NCI-H1436 treated with DMSO at 0.1 percent for 48 hours (cell line): ENCODE data around the gene SH3D19.

Source experiments
- DNase-seq: peaks from one replicate; lab custom pipeline; 2025; lab: John Stamatoyannopoulos, UW

The SH3D19 gene

DNA sequence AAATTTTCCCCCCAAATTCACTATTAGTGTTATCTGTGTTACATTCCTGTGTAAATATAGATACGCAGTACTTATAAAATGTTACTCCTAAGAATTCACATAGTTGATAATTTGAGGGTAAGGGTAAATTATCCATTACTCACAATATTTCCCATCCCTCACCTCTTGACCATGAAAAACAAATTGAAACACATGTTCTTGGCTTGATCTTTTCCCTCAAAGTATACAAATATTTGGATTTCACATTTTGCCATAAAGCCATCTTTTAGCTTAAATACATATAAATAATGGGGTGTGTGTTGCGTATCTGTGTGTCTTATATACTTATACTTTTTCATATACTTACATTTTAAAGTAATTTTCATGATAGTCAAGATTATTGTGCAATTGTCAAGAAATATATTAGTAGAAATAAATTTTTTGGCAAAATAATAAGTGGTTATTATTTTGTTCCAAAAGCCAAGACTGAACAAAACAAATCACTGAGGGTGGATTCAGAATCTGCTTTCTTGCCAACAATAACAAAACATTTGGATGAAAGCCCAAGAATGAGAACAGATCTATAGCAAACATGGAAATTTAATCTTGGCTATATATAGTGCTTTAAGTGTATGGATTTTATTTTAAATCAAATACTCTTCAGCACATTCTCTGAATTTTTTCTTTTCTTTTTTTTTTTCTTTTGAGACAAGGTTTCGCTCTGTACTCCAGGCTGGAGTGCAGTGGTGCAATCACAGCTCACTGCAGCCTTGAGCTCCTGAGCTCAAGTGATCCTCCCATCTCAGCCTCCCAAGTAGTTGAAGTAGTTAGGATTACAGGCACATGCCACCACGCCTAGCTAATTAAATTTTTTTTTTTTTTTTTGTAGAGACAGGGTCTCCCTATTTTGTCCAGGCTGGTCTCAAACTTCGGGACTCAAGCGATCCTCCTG lies 97.0 kb downstream of the SH3D19 start:
- no peak for DNase-seq

DNA sequence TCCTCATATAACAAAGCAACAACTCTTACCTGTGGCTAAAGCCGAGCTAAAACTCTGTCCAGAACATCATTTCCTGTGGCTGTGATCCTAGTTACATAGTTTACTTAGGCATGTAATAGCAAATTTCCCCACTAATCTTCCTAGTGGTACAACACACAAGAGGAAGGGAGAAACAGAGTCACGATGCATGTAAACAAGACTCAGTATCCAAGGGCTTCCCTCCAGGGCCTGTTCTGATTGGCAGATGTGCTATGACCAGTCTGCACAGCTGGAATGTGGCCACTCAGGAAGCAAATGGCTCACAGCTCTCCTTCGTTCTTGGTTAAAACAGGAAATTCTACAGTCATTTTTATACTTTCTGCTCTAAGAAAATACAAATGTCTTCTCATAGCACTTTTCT lies 97.7 kb downstream of the SH3D19 start:
- DNase-seq: no peak

DNA sequence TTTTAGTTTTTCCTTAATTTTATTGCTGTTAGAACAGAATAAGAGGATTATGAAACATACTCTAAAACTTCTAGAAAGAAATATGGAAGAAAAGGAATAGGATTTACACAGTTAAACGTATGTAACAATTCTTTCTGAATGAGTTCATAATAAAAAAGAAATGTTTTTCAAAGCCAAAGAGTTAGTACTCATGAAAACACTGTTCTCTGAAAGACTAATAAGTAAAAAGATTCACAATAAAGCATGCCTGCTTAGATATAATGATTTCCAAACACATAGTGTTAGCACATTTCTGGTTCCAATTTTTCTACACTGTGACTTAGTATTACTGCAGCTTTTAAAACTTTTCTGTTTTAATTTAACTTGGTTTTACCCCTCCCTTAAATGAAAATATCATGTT lies 98.2 kb downstream of the SH3D19 start:
- no peak for DNase-seq

DNA sequence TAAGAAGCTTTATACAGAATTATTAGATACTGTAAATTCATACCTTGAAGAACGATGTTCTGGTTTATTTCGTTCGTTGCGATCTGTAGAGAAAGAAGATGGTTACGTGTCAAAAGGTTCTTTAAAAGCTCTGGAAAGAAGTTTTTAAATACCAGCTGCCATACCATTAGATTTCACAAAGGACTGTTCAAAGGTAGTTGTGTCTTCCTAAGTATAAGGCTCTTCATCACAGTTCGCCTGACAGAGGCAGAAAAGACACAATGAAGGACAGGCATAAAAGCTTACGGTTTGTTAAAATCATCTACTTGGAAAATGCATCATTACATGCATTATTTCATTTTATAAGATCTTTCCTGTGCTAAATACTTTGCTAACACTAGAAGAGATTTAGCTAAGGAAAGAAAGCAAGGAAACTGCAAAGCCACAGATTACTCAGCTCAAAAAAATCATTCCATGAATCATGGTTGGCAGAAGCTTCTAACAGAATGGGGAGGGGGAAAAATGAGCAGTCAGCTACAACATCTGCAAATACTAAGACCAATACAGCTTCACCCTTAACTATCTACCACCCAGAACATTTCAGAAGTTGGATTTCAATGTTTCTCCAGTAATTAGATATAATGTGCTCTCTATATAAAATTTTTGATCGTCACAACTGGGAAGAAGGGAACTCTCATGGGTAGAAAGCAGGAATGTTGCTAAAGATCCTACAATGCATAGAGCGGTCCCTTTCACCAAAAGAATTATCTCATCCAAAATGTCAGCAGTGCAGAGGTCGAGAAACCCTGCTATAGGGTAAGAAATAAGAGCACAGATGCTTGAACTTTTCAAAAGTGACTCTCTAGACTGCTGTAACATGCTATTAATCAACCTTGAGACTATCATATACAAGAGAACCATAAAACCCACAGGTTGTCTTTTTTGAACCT lies 99.1 kb downstream of the SH3D19 start:
- DNase-seq: no peak

GRCh38 chr4:151223465-151223864 lies 101.9 kb downstream of the SH3D19 start:
- no peak for DNase-seq

DNA sequence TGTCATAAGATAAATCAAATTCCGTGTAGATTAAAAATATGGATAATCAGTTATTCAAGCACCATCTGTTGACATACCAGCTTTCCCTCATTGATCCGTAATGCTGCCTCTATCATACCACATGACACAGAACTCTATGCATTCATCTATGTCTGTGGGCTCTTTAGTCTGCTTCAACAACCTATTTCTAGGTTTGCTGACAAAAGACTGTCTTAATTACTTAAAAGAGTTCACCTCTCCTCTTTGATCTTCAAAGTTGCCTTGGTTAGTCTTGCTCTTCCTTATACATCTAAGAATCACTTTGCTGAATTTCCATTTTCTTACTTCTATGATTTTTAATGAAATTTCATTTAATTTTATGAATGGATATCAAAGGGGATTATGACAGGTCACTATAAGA lies 105.5 kb downstream of the SH3D19 start:
- DNase-seq: no peak

GRCh38 chr4:151219091-151219490 lies 106.3 kb downstream of the SH3D19 start:
- no peak for DNase-seq

DNA sequence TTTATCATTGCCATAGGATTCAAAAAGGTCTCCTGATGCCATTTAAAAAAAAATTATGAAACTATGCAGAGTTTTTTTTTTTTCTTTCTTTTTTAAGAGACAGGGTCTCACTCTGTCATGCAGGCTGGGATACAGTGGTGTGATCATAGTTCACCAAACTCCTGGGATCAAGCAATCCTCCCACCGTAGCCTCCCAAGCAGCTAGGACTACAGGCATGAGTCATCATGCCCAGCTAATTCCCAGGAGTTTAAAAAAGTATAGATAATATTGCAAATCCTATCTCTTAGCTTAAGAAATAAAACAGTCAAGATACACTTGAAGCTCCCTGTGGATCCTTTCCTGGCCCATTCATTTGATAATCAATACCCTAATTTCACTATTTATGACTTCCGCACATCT lies 107.1 kb downstream of the SH3D19 start:
- no peak for DNase-seq

DNA sequence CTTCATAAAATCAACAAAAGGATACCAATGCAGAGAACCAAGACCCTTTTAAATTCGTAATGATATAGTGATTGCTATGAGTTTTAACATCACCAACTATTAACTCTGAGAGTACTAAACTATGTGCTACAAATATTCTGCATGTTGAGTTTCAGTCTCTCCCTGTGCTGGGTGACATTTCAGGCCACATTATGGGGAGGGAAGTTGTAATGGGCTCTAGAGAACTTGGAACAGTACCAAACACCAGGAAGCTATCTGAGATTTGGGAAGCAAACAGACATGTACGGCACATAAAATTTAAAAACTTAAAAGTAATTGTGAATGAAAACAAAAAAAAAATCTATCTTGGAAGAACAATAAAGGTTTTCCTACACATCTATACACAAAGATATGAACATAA lies 108.1 kb downstream of the SH3D19 start:
- no peak for DNase-seq

DNA sequence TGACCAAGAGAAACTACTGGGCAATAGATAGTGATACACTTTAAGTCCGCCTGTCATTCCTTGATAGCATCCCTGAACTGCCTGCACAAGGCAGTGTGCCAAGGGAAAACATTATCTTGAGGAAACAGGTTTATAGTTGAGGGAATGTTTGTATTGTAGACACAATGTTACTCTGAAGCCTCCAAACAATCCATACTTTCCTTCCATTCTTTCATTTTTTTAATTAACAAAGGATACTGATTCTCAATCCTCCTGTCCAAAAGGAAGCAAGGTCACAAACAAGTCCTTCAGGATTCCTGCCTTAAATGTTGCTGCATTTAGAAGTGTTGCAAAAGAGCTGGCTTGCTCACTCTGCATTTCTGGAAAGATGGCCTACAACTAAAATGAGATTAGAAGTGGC lies 110.1 kb downstream of the SH3D19 start:
- DNase-seq: no peak

GRCh38 chr4:151207868-151208267 lies 117.5 kb downstream of the SH3D19 start:
- no peak for DNase-seq

- no peak for DNase-seq
These were observed 118.2 kb downstream of the SH3D19 start for GRCh38 chr4:151207186-151207585.

GRCh38 chr4:151206241-151207005 lies 119.0 kb downstream of the SH3D19 start:
- no peak for DNase-seq

GRCh38 chr4:151205722-151206121 lies 119.7 kb downstream of the SH3D19 start:
- DNase-seq: no peak

DNA sequence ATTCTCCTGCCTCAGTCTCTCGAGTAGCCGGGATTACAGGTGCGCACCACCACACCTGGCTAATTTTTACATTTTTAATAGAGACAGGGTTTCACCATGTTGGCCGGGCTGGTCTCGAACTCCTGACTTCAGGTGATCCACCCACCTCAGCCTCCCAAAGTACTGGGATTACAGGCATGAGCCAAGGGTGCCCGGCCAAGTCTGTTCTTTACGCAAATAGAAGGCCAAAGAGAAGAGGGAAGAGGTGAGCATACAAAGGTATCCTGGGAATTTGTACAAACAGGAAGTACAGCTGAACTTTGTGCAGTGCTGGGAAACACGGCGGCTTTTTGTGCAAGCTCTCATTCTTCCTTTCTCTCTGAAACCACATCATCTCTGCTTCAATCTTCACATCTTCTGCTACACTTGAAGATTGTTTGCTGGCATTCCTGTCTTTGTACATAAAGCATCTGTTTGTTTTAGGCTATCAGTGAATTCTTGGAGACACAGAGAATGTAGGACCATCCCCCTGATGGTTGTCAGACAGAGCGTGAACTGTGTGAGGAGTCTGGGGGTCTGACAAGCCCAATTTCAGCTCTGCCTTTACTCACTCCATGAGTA lies 120.4 kb downstream of the SH3D19 start:
- no peak for DNase-seq

GRCh38 chr4:151202851-151203455 lies 122.5 kb downstream of the SH3D19 start:
- DNase-seq: no peak

DNA sequence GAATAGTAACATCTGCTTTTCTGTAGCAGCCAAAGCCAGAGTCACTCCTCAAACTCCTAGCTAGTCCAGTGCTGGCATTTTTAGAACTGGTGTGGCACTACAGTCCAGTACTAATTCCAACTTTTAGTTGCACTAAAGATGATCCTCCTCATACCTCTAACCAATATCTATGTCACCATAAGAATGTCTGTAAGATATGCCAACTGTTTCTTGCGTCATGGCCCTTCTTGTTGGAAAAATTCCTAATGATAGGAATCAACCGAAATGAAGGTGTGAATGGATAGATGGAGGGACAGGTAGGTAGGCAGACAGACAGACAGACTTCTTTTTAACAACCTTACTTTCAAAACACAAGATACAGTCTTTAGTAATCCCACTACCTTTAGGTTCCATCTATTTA lies 123.0 kb downstream of the SH3D19 start:
- no peak for DNase-seq

GRCh38 chr4:151199319-151200190 lies 125.8 kb downstream of the SH3D19 start:
- no peak for DNase-seq

DNA sequence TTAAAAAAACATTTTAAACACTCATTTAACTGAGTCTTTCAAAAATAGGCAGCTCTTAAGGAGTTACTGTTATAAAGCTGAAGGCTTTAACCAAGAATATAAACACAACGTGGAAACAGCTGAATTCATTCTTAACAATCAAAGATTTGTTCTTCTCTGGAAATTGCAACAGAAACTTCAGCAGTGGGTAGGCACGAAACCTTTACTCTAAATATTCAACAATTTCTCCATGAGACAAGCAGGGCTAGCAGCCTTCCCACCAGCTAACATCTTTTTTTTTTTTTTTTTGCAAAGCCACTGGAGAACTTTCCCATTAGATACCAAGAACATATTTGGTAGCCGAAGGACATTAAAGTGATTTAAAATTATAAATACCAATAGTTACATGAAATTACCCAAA lies 126.7 kb downstream of the SH3D19 start:
- DNase-seq: no peak

DNA sequence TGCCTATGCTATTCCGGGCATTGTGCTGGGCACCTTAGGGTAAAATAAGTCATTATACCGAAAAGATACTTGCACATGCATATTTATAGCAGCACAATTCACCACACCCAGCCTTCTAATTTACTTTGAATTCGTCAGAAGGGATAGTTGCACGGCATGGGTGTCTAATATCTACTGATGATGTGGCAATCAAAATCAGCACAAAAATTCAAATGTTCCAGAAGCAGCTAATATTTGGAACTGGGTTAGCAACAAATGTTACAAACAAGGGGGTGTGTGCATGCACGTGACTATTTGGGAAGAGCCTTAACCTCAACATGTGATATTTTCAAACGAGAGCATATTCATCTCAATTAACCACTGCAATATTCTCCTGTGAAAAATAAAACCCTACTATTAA lies 128.2 kb downstream of the SH3D19 start:
- DNase-seq: no peak
